Mammary epithelial cell (primary cell): ENCODE measurements around the gene PITRM1.

Experiments
- EZH2 ChIP-seq: IDR thresholded peaks from 2 replicates; pipeline ENCODE4 v1.6.1; 2012; ENCODE audit warnings: low read length, inconsistent platforms, borderline replicate concordance
- TF ChIP-seq, protein P1 (sequence below), 2 donors: IDR thresholded peaks in 1 of 2; conservative IDR thresholded peaks in 1 of 2; 2 replicates each; pipeline ENCODE4 v1.5.1; 2011 to 2012; ENCODE audit warnings: inconsistent platforms in 2 of 2, low read length in 2 of 2, mild to moderate bottlenecking in 2 of 2, control low read depth in 1 of 2, low read depth in 1 of 2; ENCODE audit not compliant: insufficient read depth in 1 of 2; ENCODE audit errors: extremely low read depth in 1 of 2

DNA sequence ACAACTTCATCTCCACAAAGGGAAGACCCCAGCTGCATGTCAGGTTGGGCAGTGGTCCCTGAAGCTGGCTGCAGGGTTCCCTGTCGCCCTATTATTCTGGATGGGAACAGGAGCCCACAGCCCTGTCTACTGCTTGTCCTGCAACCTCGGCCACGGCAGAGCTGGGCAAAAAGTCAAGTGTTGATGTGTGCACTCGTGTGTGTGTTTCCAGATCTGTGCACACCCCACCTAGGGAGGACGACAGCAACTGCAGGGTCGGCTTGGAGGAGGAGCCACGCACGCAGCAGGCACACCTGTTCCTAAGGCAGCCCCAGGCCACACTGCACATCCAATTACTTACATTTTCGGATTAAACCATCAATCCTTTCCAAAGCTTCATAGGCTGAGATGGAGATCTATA lies 23.6 kb downstream of the PITRM1 start:
- TF ChIP-seq, protein P1, sequence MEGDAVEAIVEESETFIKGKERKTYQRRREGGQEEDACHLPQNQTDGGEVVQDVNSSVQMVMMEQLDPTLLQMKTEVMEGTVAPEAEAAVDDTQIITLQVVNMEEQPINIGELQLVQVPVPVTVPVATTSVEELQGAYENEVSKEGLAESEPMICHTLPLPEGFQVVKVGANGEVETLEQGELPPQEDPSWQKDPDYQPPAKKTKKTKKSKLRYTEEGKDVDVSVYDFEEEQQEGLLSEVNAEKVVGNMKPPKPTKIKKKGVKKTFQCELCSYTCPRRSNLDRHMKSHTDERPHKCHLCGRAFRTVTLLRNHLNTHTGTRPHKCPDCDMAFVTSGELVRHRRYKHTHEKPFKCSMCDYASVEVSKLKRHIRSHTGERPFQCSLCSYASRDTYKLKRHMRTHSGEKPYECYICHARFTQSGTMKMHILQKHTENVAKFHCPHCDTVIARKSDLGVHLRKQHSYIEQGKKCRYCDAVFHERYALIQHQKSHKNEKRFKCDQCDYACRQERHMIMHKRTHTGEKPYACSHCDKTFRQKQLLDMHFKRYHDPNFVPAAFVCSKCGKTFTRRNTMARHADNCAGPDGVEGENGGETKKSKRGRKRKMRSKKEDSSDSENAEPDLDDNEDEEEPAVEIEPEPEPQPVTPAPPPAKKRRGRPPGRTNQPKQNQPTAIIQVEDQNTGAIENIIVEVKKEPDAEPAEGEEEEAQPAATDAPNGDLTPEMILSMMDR (conservative IDR thresholded peaks at IDR 0.05 in 1 of 2, IDR thresholded peaks at IDR 0.05 in 1 of 2; ENCODE audit: extremely low read depth in 1 of 2, insufficient read depth in 1 of 2, low read depth in 1 of 2, low read length in 2 of 2): no peak
- no peak for TF ChIP-seq EZH2
